Fibroblast of lung (primary cell): ENCODE results near the gene CCDC34. TPM values are rescaled to one million over a fixed set of nuclear protein-coding genes. Genes with fewer than 3 reads are reported as not detected.
A peak's percentile ranks its signal among the peaks of the same experiment; 100 is the strongest.

ENCODE experiments used
- DNase-seq, 2 donors: peaks; one replicate each; pipeline versions ENCODE4 v3.0.0 to v3.0.0-alpha.2; 2010; ENCODE audit warnings: low read depth in 2 of 2
- H2AFZ ChIP-seq: 2 replicates; pipeline ENCODE4 v1.5.1; 2012; ENCODE audit warnings: low read length, control low read depth, inconsistent platforms
- H3K27ac ChIP-seq: 2 replicates; pipeline ENCODE4 v1.5.1; 2011; ENCODE audit warnings: low read length, control low read depth; ENCODE audit not compliant: insufficient read depth
- H3K27me3 ChIP-seq: 2 replicates; pipeline ENCODE4 v1.5.1; 2011; ENCODE audit warnings: mild to moderate bottlenecking, low read length; ENCODE audit not compliant: control insufficient read depth, insufficient read depth
- H3K36me3 ChIP-seq: 2 replicates; pipeline ENCODE4 v1.5.1; 2011; ENCODE audit warnings: low read length; ENCODE audit not compliant: control insufficient read depth, insufficient read depth
- H3K4me1 ChIP-seq: 2 replicates; pipeline ENCODE4 v1.5.1; 2011; ENCODE audit warnings: low read length; ENCODE audit not compliant: control insufficient read depth, insufficient read depth; ENCODE audit errors: extremely low read depth
- H3K4me2 ChIP-seq: 2 replicates; pipeline ENCODE4 v1.5.1; 2011; ENCODE audit warnings: low read length, control low read depth; ENCODE audit not compliant: insufficient read depth; ENCODE audit errors: extremely low read depth
- H3K4me3 ChIP-seq, 4 experiments: fragments of 200-600 bp in 1 of 4; sonication (generic) in 1 of 4; replicated peaks in 1 of 4; 2 replicates each; pipeline ENCODE4 v1.5.1; 2011 to 2016; ENCODE audit warnings: low read length in 4 of 4, low read depth in 3 of 4, mild to moderate bottlenecking in 3 of 4, control low read depth in 2 of 4, inconsistent platforms in 1 of 4, mixed read lengths in 1 of 4; ENCODE audit not compliant: insufficient read depth in 1 of 4; ENCODE audit errors: control extremely low read depth in 1 of 4
- H3K79me2 ChIP-seq: 2 replicates; pipeline ENCODE4 v1.5.1; 2012; ENCODE audit warnings: mild to moderate bottlenecking, low read length, inconsistent platforms; ENCODE audit not compliant: control insufficient read depth, insufficient read depth
- H3K9ac ChIP-seq: 2 replicates; pipeline ENCODE4 v1.5.1; 2011; ENCODE audit warnings: mild to moderate bottlenecking, low read length, control low read depth; ENCODE audit not compliant: insufficient read depth
- H3K9me3 ChIP-seq: 2 replicates; pipeline ENCODE4 v1.5.1; 2012; ENCODE audit warnings: low read depth, low read length; ENCODE audit not compliant: control insufficient read depth, insufficient read depth
- H4K20me1 ChIP-seq: 2 replicates; pipeline ENCODE4 v1.5.1; 2011; ENCODE audit warnings: low read length; ENCODE audit not compliant: control insufficient read depth, insufficient read depth; ENCODE audit errors: extremely low read depth
- EZH2 ChIP-seq: IDR thresholded peaks from 2 replicates; pipeline ENCODE4 v1.5.1; 2012; ENCODE audit warnings: low read length, control low read depth, mild to moderate bottlenecking; ENCODE audit errors: missing control alignments
- polyA plus RNA-seq, 2 donors: library from polyadenylated mRNA; depleted of rRNA in 1 of 2; stranded (reverse) in 1 of 2; unstranded in 1 of 2; fragments of >200 nt; gene quantifications; 2 replicates each; pipeline ENCODE4 v1.2.1, GENCODE V29; 2011 to 2012; ENCODE audit warnings: missing spikeins in 1 of 2
- total RNA-seq: library from RNA; depleted of rRNA; stranded (reverse); fragments of >200 nt; gene quantifications from 2 replicates; pipeline ENCODE4 v1.2.1, GENCODE V29; 2014
- TF ChIP-seq, protein P1 (sequence below), 2 donors: IDR thresholded peaks in 1 of 2; conservative IDR thresholded peaks in 1 of 2; 1 replicate in 1 of 2; 2 replicates in 1 of 2; pipeline ENCODE4 v1.5.1; 2011 to 2012; ENCODE audit warnings: low read length in 2 of 2, control low read depth in 1 of 2, inconsistent platforms in 1 of 2, low read depth in 1 of 2, mild to moderate bottlenecking in 1 of 2

The CCDC34 gene
- total and polyA plus RNA-seq, 2 donors (not counting 1 experiment from before 2014, with no cell fraction given): 3.8 to 4.6 TPM

DNA sequence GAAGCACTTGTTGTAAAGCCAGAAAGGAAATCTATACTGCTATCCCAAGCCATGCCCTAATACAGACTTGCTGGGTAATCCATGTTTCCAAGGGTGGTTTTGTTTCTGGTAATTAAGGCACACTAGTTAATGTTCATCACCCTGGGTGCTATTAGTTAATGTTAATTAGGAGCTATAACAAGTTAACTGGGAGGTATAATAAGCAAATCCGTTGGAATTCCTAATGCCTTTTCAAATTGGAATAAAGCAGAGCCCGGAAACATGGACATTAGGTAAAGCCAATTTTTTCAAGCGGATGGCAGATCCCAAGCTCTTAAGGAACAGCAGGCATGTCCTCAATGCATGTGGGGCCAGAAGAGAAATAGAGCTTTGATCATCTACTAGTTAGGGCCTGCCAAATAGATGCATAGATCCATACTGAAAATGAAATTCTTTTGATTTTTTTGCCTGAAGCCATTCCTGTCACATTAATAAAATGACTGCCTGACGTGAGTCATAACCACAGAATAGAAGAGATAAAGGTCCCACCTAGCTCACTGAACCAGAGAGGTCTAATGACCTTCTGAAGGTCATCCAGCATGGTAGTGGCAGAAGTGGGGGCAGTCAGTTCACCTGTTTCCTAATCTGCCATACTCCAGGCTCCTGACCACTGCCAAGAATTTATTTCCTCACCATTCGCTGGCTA lies 28.5 kb upstream of the CCDC34 start:
- Histone ChIP-seq H2AFZ (no peak overlapping the region), H3K4me3 (no peak overlapping the region), H3K79me2 (no peaks in the 10 kb centered on the region), H3K36me3 (no peaks in the 10 kb centered on the region), H3K27me3 (no peaks in the 10 kb centered on the region), H4K20me1 (no peaks in the 10 kb centered on the region), H3K9ac (no peak overlapping the region), H3K4me1 (peaks cover 6% of the 10 kb centered on the region), H3K4me2 (no peak overlapping the region), H3K9me3 (no peaks in the 10 kb centered on the region), H3K27ac (no peak overlapping the region)
- TF ChIP-seq, protein P1, sequence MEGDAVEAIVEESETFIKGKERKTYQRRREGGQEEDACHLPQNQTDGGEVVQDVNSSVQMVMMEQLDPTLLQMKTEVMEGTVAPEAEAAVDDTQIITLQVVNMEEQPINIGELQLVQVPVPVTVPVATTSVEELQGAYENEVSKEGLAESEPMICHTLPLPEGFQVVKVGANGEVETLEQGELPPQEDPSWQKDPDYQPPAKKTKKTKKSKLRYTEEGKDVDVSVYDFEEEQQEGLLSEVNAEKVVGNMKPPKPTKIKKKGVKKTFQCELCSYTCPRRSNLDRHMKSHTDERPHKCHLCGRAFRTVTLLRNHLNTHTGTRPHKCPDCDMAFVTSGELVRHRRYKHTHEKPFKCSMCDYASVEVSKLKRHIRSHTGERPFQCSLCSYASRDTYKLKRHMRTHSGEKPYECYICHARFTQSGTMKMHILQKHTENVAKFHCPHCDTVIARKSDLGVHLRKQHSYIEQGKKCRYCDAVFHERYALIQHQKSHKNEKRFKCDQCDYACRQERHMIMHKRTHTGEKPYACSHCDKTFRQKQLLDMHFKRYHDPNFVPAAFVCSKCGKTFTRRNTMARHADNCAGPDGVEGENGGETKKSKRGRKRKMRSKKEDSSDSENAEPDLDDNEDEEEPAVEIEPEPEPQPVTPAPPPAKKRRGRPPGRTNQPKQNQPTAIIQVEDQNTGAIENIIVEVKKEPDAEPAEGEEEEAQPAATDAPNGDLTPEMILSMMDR (conservative IDR thresholded peaks at IDR 0.05 in 1 of 2, IDR thresholded peaks at IDR 0.05 in 1 of 2; ENCODE audit: low read depth in 1 of 2, low read length in 2 of 2): no peak
- TF ChIP-seq EZH2: no peak
- peak in 1 of 2 donors; percentile 42 for DNase-seq

DNA sequence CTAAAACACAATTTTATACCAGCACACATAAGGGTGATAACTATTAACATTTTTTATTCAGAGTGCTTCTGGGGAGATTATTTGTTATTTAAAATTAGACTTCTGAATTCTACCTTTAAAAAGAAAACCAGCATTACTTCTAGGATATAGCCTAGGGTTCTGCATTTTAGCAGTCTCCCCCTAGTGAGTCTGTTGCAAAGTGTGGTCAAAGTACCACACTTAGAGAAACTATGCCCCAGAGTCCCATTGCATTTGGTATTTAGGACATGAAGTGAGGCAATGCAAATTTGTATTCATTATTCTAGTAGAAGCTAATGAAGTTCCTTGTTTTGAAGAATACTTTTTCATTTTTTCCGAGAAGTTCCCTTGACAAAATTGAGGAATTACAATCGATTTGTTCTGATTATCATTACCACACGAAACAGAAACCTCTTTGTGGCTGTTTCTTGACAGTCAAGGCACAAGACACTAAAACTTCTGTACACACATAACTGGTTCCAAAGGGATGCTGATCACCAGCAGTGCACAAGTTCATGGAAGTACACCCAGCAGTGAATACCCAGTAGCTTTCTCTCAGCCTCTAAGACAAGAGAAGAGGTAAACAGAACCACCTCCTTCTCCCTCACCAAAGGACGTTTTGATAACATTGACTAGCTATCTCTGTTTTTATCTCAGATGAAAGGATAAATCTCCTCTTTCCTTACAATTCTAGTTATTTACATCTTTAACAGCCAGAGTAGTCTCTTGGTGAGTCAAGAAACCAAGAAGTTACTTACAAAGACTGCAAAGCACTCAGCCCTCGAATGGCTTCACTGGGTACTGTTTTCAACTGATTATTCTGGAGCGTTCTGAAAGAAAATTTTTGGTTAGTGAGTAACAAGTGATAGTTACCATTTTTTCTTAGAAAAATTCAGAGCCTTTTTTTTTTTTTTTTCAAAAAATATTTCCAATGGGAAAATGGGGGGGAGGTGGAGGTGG lies 27.6 kb upstream of the CCDC34 start:
- no peak overlapping the region for H3K27ac ChIP-seq
- H3K36me3 ChIP-seq: no peaks in the 10 kb centered on the region
- no peak for TF ChIP-seq EZH2
- TF ChIP-seq, protein P1 (conservative IDR thresholded peaks at IDR 0.05 in 1 of 2, IDR thresholded peaks at IDR 0.05 in 1 of 2; ENCODE audit: low read depth in 1 of 2, low read length in 2 of 2): no peak
- H3K9ac ChIP-seq: no peak overlapping the region
- H3K79me2 ChIP-seq: no peaks in the 10 kb centered on the region
- no peak overlapping the region for H2AFZ ChIP-seq
- H4K20me1 ChIP-seq: no peaks in the 10 kb centered on the region
- H3K4me1 ChIP-seq: peaks cover 6% of the 10 kb centered on the region
- H3K9me3 ChIP-seq: no peaks in the 10 kb centered on the region
- H3K4me3 ChIP-seq: no peak overlapping the region
- peak in 1 of 2 donors; percentile 90 for DNase-seq
- H3K4me2 ChIP-seq: no peak overlapping the region
- no peaks in the 10 kb centered on the region for H3K27me3 ChIP-seq

DNA sequence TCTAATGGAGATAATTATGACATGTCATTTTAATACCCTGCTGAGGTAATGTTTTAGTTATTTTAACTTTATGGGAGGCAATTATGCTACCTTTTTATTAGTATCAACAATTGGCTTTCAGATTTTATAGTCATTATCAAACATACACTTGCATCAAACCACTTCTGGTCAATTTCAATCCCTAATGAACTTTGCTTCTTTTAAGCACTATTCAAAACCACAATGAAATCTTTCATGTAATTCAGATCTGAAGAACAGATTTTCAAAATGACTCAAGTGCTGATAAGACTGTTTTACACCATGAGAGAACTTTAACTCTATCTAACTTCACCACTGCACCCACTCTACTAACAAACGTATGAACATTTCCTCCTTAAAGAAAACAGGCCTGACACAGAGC lies 25.9 kb upstream of the CCDC34 start:
- peak in 1 of 2 donors; percentile 71 for DNase-seq
- Histone ChIP-seq H2AFZ (no peak overlapping the region), H3K9me3 (no peaks in the 10 kb centered on the region), H3K79me2 (no peaks in the 10 kb centered on the region), H3K4me2 (no peak overlapping the region), H4K20me1 (no peaks in the 10 kb centered on the region), H3K27ac (no peak overlapping the region), H3K27me3 (no peaks in the 10 kb centered on the region), H3K9ac (no peak overlapping the region), H3K4me1 (peaks cover 6% of the 10 kb centered on the region), H3K36me3 (no peaks in the 10 kb centered on the region), H3K4me3 (no peak overlapping the region)
- TF ChIP-seq EZH2: no peak
